Gastrocnemius medialis (tissue), 4 donors: ENCODE measurements around the gene C22orf15.

Experiments used
- POLR2A ChIP-seq, 2 donors: fragments of 450-650 bp; IDR thresholded peaks; one replicate each; pipeline ENCODE4 v1.6.1; 2017; ENCODE audit warnings: antibody characterized with exemption in 2 of 2, mild to moderate bottlenecking in 2 of 2, moderate library complexity in 2 of 2
- TF ChIP-seq, protein P1 (sequence below), 5 experiments: fragments of 450-650 bp in 3 of 5; fragments of 200-600 bp in 2 of 5; sonication (generic) in 2 of 5; IDR thresholded peaks in 4 of 5; conservative IDR thresholded peaks in 1 of 5; 1 replicate in 4 of 5; 2 replicates in 1 of 5; pipeline ENCODE4 v1.5.1; 2016 to 2019; ENCODE audit warnings: antibody characterized with exemption in 5 of 5, mild to moderate bottlenecking in 3 of 5, moderate library complexity in 3 of 5

DNA sequence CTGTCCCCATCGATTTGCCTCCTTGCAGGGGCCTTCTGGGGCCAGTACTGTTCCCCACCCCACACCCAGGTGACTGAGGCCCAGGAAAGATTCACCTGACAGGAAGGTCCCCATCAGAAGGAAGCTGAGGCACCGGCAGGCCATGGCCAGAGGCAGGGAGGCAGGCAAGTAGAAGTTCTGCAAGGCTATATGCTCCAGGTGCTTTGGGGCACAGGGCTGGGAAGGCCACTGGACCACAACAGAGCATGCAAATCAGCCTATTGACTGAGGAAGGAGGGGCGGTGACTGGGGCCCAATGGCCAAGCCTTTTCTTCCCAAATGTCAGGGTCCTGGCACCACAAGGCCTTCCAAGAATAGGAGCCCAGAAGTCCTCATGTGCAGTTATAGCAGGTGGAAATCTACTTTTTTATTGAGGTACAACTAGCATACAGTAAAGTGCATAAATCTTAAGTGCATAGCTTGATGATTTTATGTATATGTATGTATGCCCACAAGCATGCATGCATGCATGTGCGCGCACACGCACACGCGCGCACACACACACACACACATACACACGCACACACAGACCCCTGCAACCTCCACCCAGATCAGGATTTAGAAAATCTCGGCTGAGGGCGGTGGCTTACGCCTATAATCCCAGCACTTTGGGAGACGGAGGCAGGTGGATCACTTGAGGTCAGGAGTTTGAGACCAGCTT is 8.4 kb upstream of the C22orf15 start, which contains the start of gene VPREB3:
- TF ChIP-seq, protein P1, sequence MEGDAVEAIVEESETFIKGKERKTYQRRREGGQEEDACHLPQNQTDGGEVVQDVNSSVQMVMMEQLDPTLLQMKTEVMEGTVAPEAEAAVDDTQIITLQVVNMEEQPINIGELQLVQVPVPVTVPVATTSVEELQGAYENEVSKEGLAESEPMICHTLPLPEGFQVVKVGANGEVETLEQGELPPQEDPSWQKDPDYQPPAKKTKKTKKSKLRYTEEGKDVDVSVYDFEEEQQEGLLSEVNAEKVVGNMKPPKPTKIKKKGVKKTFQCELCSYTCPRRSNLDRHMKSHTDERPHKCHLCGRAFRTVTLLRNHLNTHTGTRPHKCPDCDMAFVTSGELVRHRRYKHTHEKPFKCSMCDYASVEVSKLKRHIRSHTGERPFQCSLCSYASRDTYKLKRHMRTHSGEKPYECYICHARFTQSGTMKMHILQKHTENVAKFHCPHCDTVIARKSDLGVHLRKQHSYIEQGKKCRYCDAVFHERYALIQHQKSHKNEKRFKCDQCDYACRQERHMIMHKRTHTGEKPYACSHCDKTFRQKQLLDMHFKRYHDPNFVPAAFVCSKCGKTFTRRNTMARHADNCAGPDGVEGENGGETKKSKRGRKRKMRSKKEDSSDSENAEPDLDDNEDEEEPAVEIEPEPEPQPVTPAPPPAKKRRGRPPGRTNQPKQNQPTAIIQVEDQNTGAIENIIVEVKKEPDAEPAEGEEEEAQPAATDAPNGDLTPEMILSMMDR (IDR thresholded peaks at IDR 0.05 in 4 of 5, conservative IDR thresholded peaks at IDR 0.05 in 1 of 5), result no peak
- no peak for TF ChIP-seq POLR2A (IDR thresholded peaks at IDR 0.05)
